ENCODE measurements around the gene CHRDL1.

DNA sequence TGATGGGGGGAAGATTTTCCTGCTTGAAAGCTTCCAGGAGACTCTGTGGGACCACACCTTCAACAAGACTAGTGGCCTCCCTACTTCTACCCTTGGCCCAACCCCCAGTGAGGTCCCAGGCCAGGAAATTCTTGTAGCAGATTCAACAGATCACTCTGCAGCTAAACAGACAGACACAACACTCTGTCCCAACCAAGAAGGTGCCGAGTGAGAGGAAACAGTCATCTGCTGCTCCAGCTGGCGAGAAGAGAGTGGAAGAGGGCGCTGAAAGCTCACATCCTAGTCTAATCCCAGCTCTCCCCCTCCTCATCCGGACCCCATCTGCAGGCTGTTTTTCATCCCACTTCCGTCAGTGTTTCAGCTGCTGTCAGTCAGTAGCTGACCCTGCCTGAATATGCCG, 63.4 kb downstream of the CHRDL1 start:
- TF ChIP-seq GATA2 (IDR thresholded peaks at IDR 0.05; ENCODE audit: low read depth, low read length): no peak
- TF ChIP-seq GATA3 (IDR thresholded peaks at IDR 0.05; ENCODE audit: low read depth, low read length): no peak
